ENCODE data around the gene CEP170. TPM values are rescaled to one million over a fixed set of nuclear protein-coding genes. Genes with fewer than 3 reads are reported as not detected.

The CEP170 gene
- total RNA-seq, 1 donor from 2014 or later, result 201 TPM

Other genes with a start within 250 kb of the CEP170 start
- 46.3 and 48.0 TPM in 2 replicates for gene SDCCAG8, start 760 bp upstream of the CEP170 start, total RNA-seq